ENCODE measurements around the gene PHETA1. TPM values are rescaled to one million over a fixed set of nuclear protein-coding genes. Genes with fewer than 3 reads are reported as not detected.

PHETA1 gene
- total RNA-seq, 3 donors from 2014 or later: 6.6 to 10.9 (median 10.2) TPM

- Histone ChIP-seq H3K36me3 (no peaks in the 10 kb centered on the region), H3K4me3 (no peak overlapping the region), H3K27me3 (no peaks in the 10 kb centered on the region), H3K27ac (no peak overlapping the region), H3K9me3 (peaks cover 4 to 6% of the 10 kb centered on the region in 2 donors), H3K4me1 (no peaks in the 10 kb centered on the region)
- no peak for TF ChIP-seq CTCF (IDR thresholded peaks at IDR 0.05)
- no peak for TF ChIP-seq POLR2AphosphoS5 (IDR thresholded peaks at IDR 0.05)
- TF ChIP-seq POLR2A (IDR thresholded peaks at IDR 0.05): no peak
- DNase-seq (ENCODE audit: low spot score in 2 of 2): no peak
- intact Hi-C loops (cut with DNase I; ENCODE audit: low total_unique reads): no loop called here
These were observed 15.9 kb downstream of the PHETA1 start for GRCh38 chr12:111353026-111353425.

- no peak for TF ChIP-seq CTCF (IDR thresholded peaks at IDR 0.05)
- TF ChIP-seq POLR2A (IDR thresholded peaks at IDR 0.05): no peak
- no peak for TF ChIP-seq POLR2AphosphoS5 (IDR thresholded peaks at IDR 0.05)
- Histone ChIP-seq H3K36me3 (no peaks in the 10 kb centered on the region), H3K9me3 (peaks cover 10 to 11% of the 10 kb centered on the region in 2 donors), H3K4me1 (no peaks in the 10 kb centered on the region), H3K27me3 (no peaks in the 10 kb centered on the region), H3K4me3 (no peak overlapping the region), H3K27ac (no peak overlapping the region)
- intact Hi-C loops (cut with DNase I; ENCODE audit: low total_unique reads): no loop called here
- DNase-seq (ENCODE audit: low spot score in 2 of 2): no peak
These were observed 16.4 kb downstream of the PHETA1 start for GRCh38 chr12:111352296-111352993.

- Histone ChIP-seq H3K27me3 (no peaks in the 10 kb centered on the region), H3K27ac (no peak overlapping the region), H3K9me3 (peaks cover 12 to 14% of the 10 kb centered on the region in 2 donors), H3K36me3 (no peaks in the 10 kb centered on the region), H3K4me1 (no peaks in the 10 kb centered on the region), H3K4me3 (no peak overlapping the region)
- TF ChIP-seq POLR2AphosphoS5 (IDR thresholded peaks at IDR 0.05) (no peak), CTCF (IDR thresholded peaks at IDR 0.05) (no peak), POLR2A (IDR thresholded peaks at IDR 0.05) (no peak)
- DNase-seq (ENCODE audit: low spot score in 2 of 2): no peak
- intact Hi-C loops (cut with DNase I; ENCODE audit: low total_unique reads): no loop called here
These were observed 17.9 kb downstream of the PHETA1 start for GRCh38 chr12:111351026-111351425.

- no peak overlapping the region for H3K4me3 ChIP-seq
- DNase-seq (ENCODE audit: low spot score in 2 of 2): no peak
- H3K27me3 ChIP-seq: no peaks in the 10 kb centered on the region
- no peaks in the 10 kb centered on the region for H3K36me3 ChIP-seq
- TF ChIP-seq POLR2AphosphoS5 (IDR thresholded peaks at IDR 0.05) (no peak), POLR2A (IDR thresholded peaks at IDR 0.05) (no peak), CTCF (IDR thresholded peaks at IDR 0.05) (no peak)
- H3K27ac ChIP-seq: no peak overlapping the region
- intact Hi-C loops (cut with DNase I; ENCODE audit: low total_unique reads): no loop called here
- peaks cover 12 to 14% of the 10 kb centered on the region in 2 donors for H3K9me3 ChIP-seq
- no peaks in the 10 kb centered on the region for H3K4me1 ChIP-seq
These were observed 19.0 kb downstream of the PHETA1 start for GRCh38 chr12:111349748-111350520.
